Measurements from ENCODE around the gene MPP1.

GRCh38 chrX:154795016-154795415 lies 10.3 kb downstream of the MPP1 start:
- TF ChIP-seq CTCF (IDR thresholded peaks at IDR 0.05; ENCODE audit: low read depth, low read length, poor library complexity, severe bottlenecking), result no peak
- no peak for TF ChIP-seq EZH2phosphoT487 (IDR thresholded peaks at IDR 0.05; ENCODE audit: borderline replicate concordance, low read length)

All from DOHH2 (cell line).